Thoracic aorta (tissue), 2 donors: ENCODE results near the gene MRPL58. TPM values are rescaled to one million over a fixed set of nuclear protein-coding genes. Genes with fewer than 3 reads are reported as not detected.

Experiments used
- ATAC-seq: fragments of 150-250 bp; one replicate; pipeline ENCODE4 v1.8.0; 2017; ENCODE audit warnings: low read depth; ENCODE audit not compliant: insufficient number of reproducible peaks, low FRiP score
- DNase-seq: peaks from one replicate; pipeline ENCODE4 v3.0.0-alpha.2; 2020; ENCODE audit warnings: low spot score
- H3K27ac ChIP-seq, 2 donors: fragments of 200-600 bp; sonication (generic); 1 replicate in 1 of 2; 2 replicates in 1 of 2; pipeline ENCODE4 v1.5.1; 2016; ENCODE audit warnings: mild to moderate bottlenecking in 2 of 2, moderate library complexity in 2 of 2
- H3K27me3 ChIP-seq: fragments of 200-600 bp; sonication (generic); replicated peaks from 2 replicates; pipeline ENCODE4 v1.6.0; 2016; ENCODE audit warnings: mild to moderate bottlenecking; ENCODE audit not compliant: insufficient read depth
- H3K36me3 ChIP-seq: fragments of 200-600 bp; sonication (generic); one replicate; pipeline ENCODE4 v1.5.1; 2016
- H3K4me1 ChIP-seq, 2 donors: fragments of 200-600 bp; sonication (generic); 1 replicate in 1 of 2; 2 replicates in 1 of 2; pipeline versions ENCODE4 v1.5.1 to v1.6.0; 2016; ENCODE audit warnings: low read depth in 2 of 2, mild to moderate bottlenecking in 1 of 2; ENCODE audit not compliant: control insufficient read depth in 1 of 2
- H3K4me3 ChIP-seq: fragments of 200-600 bp; sonication (generic); 2 replicates; pipeline ENCODE4 v1.5.1; 2016; ENCODE audit warnings: mild to moderate bottlenecking
- H3K9me3 ChIP-seq: fragments of 200-600 bp; sonication (generic); 2 replicates; pipeline ENCODE4 v1.5.1; 2016
- total RNA-seq, 2 donors: library from RNA; depleted of rRNA; stranded (reverse); fragments of >200 nt; gene quantifications; one replicate each; pipeline versions ENCODE4 v1.1.0 to v1.2.3, GENCODE V29; 2016
- TF ChIP-seq, protein P1 (sequence below): fragments of 200-600 bp; sonication (generic); IDR thresholded peaks from one replicate; pipeline ENCODE4 v1.5.1; 2019; ENCODE audit warnings: antibody characterized with exemption

MRPL58 gene
- total RNA-seq, 2 donors from 2014 or later, result 40.3 to 82.6 TPM

DNA sequence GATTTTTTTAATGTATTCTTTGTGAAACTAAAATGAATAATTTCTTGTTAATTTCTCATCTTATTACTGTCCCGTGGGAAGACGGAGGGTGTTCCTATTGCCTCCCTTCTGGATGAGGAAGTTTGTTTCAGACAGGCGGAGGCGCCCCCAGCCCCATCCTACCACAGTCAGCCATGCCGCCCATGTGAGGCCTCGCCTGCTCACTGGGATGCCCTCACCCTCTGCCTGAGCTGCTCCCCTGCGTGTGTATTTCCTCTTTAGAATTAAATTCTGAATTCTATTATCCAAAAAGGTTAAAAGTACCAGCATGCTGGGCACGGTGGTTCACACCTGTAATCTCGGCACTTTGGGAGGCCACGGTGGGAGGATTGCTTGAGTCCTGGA is 48.6 kb downstream of the MRPL58 start:
- Histone ChIP-seq H3K36me3 (peaks cover 56% of the 10 kb centered on the region), H3K27ac (no peak overlapping the region)
- TF ChIP-seq, protein P1, sequence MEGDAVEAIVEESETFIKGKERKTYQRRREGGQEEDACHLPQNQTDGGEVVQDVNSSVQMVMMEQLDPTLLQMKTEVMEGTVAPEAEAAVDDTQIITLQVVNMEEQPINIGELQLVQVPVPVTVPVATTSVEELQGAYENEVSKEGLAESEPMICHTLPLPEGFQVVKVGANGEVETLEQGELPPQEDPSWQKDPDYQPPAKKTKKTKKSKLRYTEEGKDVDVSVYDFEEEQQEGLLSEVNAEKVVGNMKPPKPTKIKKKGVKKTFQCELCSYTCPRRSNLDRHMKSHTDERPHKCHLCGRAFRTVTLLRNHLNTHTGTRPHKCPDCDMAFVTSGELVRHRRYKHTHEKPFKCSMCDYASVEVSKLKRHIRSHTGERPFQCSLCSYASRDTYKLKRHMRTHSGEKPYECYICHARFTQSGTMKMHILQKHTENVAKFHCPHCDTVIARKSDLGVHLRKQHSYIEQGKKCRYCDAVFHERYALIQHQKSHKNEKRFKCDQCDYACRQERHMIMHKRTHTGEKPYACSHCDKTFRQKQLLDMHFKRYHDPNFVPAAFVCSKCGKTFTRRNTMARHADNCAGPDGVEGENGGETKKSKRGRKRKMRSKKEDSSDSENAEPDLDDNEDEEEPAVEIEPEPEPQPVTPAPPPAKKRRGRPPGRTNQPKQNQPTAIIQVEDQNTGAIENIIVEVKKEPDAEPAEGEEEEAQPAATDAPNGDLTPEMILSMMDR, result no peak

DNA sequence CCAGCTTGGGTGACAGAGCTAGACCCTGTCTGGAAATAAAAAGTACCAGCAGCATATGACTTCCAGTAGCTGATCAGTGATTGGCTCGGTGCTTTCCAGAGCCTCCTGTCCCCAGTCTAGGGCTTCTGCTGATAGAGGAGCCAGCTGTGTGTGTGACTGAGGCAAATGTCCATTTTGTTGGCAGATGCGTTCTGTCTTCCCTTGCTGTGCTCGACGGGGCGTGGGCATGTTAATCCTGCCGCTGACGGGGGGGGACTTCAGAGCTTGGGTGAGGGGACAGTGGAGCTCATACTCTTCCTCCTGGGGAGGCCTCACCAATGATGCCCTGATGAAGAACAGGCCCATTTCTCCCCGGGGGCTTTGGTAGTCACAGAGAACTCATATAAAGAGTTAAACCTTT is 49.1 kb downstream of the MRPL58 start:
- ATAC-seq (no peak), DNase-seq (no peak)
- Histone ChIP-seq H3K36me3 (peaks cover 56% of the 10 kb centered on the region), H3K27me3 (no peaks in the 10 kb centered on the region), H3K4me1 (no peaks in the 10 kb centered on the region), H3K27ac (no peak overlapping the region), H3K9me3 (no peaks in the 10 kb centered on the region), H3K4me3 (no peak overlapping the region)
- TF ChIP-seq, protein P1, result no peak

More for the DNA sequence above, 48.6 kb downstream of the MRPL58 start:
- no peak overlapping the region for H3K4me3 ChIP-seq
- DNase-seq (no peak), ATAC-seq (no peak)
- no peaks in the 10 kb centered on the region for H3K27me3 ChIP-seq
- H3K4me1 ChIP-seq, result no peaks in the 10 kb centered on the region
- no peaks in the 10 kb centered on the region for H3K9me3 ChIP-seq

DNA sequence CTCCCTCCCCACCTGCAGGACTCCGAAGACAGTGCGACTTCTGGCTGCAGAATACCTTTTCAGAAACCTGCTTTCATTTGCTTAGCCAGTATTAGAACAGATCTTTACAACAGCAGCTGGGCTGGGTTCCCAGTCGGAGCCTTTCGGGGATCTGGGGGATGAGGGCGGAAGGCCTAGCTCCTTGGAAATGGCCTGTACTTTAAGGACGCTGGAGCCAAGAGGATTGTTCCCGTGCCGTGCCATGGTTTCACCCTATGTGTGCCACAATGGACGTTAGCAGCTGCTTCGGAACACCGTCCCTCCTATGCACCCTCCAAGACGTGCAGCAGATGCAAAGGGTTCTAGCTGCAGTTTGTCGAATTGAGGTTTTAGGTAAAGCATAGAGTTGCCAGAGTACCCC is 50.7 kb downstream of the MRPL58 start:
- no peak for DNase-seq
- H3K27ac ChIP-seq, result no peak overlapping the region
- ATAC-seq, result no peak
- no peaks in the 10 kb centered on the region for H3K4me1 ChIP-seq
- H3K9me3 ChIP-seq, result no peaks in the 10 kb centered on the region
- no peak overlapping the region for H3K4me3 ChIP-seq
- TF ChIP-seq, protein P1, result no peak
- H3K36me3 ChIP-seq, result peaks cover 56% of the 10 kb centered on the region
- H3K27me3 ChIP-seq, result no peaks in the 10 kb centered on the region

DNA sequence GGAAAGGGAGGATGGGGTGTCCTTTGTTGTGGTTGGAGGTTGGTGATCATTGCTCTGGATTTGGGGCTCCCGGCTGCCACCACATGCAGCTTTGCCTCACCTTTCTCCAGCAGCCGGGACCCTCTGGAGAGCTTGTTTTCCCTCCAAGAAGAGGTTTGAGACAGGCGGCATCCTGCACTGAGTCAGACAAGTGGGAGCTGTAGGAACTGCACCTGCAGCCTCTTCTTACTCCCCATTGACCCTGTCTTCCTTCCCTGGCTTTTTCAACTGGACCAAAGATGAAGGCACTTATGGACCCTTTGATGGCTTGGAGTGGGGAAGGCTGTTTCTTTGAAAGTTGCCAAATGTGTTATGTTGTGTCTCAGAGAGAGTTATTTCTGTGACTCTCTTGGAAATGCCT is 51.2 kb downstream of the MRPL58 start:
- H3K4me3 ChIP-seq, result no peak overlapping the region
- TF ChIP-seq, protein P1, result no peak
- no peak for DNase-seq
- H3K36me3 ChIP-seq, result peaks cover 56% of the 10 kb centered on the region
- H3K27ac ChIP-seq, result no peak overlapping the region
- ATAC-seq, result no peak
- H3K4me1 ChIP-seq, result no peaks in the 10 kb centered on the region
- H3K9me3 ChIP-seq, result no peaks in the 10 kb centered on the region
- H3K27me3 ChIP-seq, result no peaks in the 10 kb centered on the region

DNA sequence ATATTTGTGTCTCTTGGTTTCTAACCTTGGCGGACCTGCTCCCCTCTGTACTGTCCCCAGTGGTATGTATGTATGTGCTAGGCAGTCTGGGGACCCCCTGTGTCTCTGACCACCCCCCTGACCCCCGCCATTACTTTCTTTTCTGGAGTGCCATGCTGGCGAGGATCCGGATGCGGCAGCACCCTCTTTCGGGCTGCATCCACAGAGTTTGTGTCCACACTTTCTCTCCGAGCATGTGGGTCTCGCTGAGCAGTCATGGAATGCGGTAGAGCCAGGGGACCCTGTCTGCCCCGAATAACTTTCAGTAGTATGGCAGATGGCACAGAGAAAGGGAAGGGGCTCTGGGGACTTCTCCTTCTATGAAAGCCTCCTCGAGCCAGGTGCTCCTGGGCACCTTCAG is 51.6 kb downstream of the MRPL58 start:
- TF ChIP-seq, protein P1, result no peak
- Histone ChIP-seq H3K27me3 (no peaks in the 10 kb centered on the region), H3K9me3 (no peaks in the 10 kb centered on the region)

More for the DNA sequence above, 51.6 kb downstream of the MRPL58 start:
- H3K4me1 ChIP-seq, result no peaks in the 10 kb centered on the region
- H3K4me3 ChIP-seq, result no peak overlapping the region
- peaks cover 56% of the 10 kb centered on the region for H3K36me3 ChIP-seq
- DNase-seq (no peak), ATAC-seq (no peak)
- H3K27ac ChIP-seq, result no peak overlapping the region
